Transverse colon (tissue), 4 donors: ENCODE measurements around the gene CPAMD8.

Experiments used
- EP300 ChIP-seq: sonication (generic); formaldehyde crosslinking; IDR thresholded peaks from one replicate; pipeline ENCODE4 v1.6.1; 2017; ENCODE audit warnings: antibody characterized with exemption, low read depth
- POLR2A ChIP-seq: fragments of 450-650 bp; IDR thresholded peaks from one replicate; pipeline ENCODE4 v1.6.1; 2016; ENCODE audit warnings: antibody characterized with exemption, mild to moderate bottlenecking, moderate library complexity
- POLR2AphosphoS5 ChIP-seq, 3 donors: sonication (generic); formaldehyde crosslinking; IDR thresholded peaks; one replicate each; pipeline ENCODE4 v1.6.1; 2016; ENCODE audit warnings: antibody characterized with exemption in 3 of 3
- TF ChIP-seq, protein P1 (sequence below), 5 experiments: fragments of 200-600 bp in 3 of 5; fragments of 450-650 bp in 2 of 5; sonication (generic) in 3 of 5; IDR thresholded peaks; 1 replicate in 2 of 5; 2 replicates in 3 of 5; pipeline ENCODE4 v1.5.1; 2016 to 2017; ENCODE audit warnings: antibody characterized with exemption in 5 of 5, inconsistent platforms in 3 of 5, mild to moderate bottlenecking in 2 of 5, moderate library complexity in 1 of 5

DNA sequence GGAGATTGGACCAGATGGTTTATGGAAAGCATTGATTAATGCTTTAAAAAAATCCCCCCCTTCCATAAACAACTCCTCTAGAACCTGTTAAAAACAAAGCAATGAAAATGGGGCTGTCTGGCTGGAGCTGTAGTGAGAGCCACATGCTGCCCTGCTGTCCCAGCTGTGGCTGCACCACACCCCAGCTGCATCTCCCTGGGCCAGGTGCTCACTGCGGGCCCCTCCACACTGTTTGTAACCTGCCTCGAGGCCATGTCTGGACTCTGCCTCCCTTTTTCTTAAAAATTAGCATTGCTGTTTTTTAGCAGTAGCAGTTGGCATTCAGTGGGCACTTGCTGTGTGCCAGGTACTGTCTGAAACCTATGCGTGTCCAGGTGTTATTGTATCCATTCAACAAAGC, 153.0 kb downstream of the CPAMD8 start:
- TF ChIP-seq, protein P1, sequence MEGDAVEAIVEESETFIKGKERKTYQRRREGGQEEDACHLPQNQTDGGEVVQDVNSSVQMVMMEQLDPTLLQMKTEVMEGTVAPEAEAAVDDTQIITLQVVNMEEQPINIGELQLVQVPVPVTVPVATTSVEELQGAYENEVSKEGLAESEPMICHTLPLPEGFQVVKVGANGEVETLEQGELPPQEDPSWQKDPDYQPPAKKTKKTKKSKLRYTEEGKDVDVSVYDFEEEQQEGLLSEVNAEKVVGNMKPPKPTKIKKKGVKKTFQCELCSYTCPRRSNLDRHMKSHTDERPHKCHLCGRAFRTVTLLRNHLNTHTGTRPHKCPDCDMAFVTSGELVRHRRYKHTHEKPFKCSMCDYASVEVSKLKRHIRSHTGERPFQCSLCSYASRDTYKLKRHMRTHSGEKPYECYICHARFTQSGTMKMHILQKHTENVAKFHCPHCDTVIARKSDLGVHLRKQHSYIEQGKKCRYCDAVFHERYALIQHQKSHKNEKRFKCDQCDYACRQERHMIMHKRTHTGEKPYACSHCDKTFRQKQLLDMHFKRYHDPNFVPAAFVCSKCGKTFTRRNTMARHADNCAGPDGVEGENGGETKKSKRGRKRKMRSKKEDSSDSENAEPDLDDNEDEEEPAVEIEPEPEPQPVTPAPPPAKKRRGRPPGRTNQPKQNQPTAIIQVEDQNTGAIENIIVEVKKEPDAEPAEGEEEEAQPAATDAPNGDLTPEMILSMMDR (IDR thresholded peaks at IDR 0.05), result no peak
- TF ChIP-seq POLR2AphosphoS5 (IDR thresholded peaks at IDR 0.05) (no peak), POLR2A (no peak), EP300 (no peak)
